Karpas-422 (cell line): ENCODE data around the gene MGST3. TPM values are rescaled to one million over a fixed set of nuclear protein-coding genes. Genes with fewer than 3 reads are reported as not detected.

Experiments
- DNase-seq: peaks from one replicate; pipeline ENCODE4 v3.0.0-alpha.2; 2015
- H2AFZ ChIP-seq: fragments of 200-600 bp; sonication (generic); 2 replicates; pipeline ENCODE4 v1.6.1; 2014; ENCODE audit warnings: antibody characterized with exemption, low read length, mixed read lengths
- H3K27ac ChIP-seq: fragments of 200-600 bp; sonication (generic); 2 replicates; pipeline ENCODE4 v1.5.1; 2014; ENCODE audit warnings: mild to moderate bottlenecking, low read length, moderate library complexity
- H3K27me3 ChIP-seq: fragments of 200-600 bp; sonication (generic); 2 replicates; pipeline ENCODE4 v1.6.1; 2014; ENCODE audit warnings: low read length, mixed read lengths
- H3K36me3 ChIP-seq: fragments of 200-600 bp; sonication (generic); 2 replicates; pipeline ENCODE4 v1.6.1; 2014; ENCODE audit warnings: low read length, mixed read lengths; ENCODE audit not compliant: insufficient read depth
- H3K4me1 ChIP-seq: fragments of 200-600 bp; sonication (generic); 2 replicates; pipeline ENCODE4 v1.6.1; 2014; ENCODE audit warnings: mild to moderate bottlenecking, low read length, mixed read lengths
- H3K4me2 ChIP-seq: fragments of 200-600 bp; sonication (generic); 2 replicates; pipeline ENCODE4 v1.6.1; 2014; ENCODE audit warnings: low read length, low read depth, mild to moderate bottlenecking; ENCODE audit not compliant: poor library complexity, severe bottlenecking
- H3K4me3 ChIP-seq: fragments of 200-600 bp; sonication (generic); 2 replicates; pipeline ENCODE4 v1.5.1; 2014; ENCODE audit warnings: mild to moderate bottlenecking, antibody characterized with exemption, low read length, mixed read lengths
- H3K79me2 ChIP-seq: fragments of 200-600 bp; sonication (generic); 2 replicates; pipeline ENCODE4 v1.6.1; 2014; ENCODE audit warnings: mild to moderate bottlenecking, low read length, mixed read lengths
- H3K9ac ChIP-seq: fragments of 200-600 bp; sonication (generic); 2 replicates; pipeline ENCODE4 v1.6.0; 2014; ENCODE audit warnings: low read length
- H3K9me2 ChIP-seq: fragments of 200-600 bp; sonication (generic), shearing (Covaris generic); replicated peaks from 2 replicates; pipeline ENCODE4 v1.6.0; 2014; ENCODE audit warnings: mild to moderate bottlenecking, low read length, moderate library complexity; ENCODE audit not compliant: insufficient read depth
- H3K9me3 ChIP-seq: fragments of 300-700, 200-600 bp; sonication (generic); 2 replicates; pipeline ENCODE4 v1.6.1; 2014; ENCODE audit warnings: low read length, mixed read lengths
- H4K20me1 ChIP-seq: fragments of 200-600 bp; sonication (generic); 2 replicates; pipeline ENCODE4 v1.6.1; 2014; ENCODE audit warnings: mild to moderate bottlenecking, antibody characterized with exemption, low read length, low read depth; ENCODE audit not compliant: insufficient read depth
- total RNA-seq: library from RNA; depleted of rRNA; stranded (reverse); fragments of >200 nt; shearing (Covaris generic); gene quantifications from 2 replicates; pipeline ENCODE4 v1.2.3, GENCODE V29; 2014; ENCODE audit warnings: low replicate concordance

The MGST3 gene
- total RNA-seq, 1 experiment from 2014 or later: 40.7 TPM

DNA sequence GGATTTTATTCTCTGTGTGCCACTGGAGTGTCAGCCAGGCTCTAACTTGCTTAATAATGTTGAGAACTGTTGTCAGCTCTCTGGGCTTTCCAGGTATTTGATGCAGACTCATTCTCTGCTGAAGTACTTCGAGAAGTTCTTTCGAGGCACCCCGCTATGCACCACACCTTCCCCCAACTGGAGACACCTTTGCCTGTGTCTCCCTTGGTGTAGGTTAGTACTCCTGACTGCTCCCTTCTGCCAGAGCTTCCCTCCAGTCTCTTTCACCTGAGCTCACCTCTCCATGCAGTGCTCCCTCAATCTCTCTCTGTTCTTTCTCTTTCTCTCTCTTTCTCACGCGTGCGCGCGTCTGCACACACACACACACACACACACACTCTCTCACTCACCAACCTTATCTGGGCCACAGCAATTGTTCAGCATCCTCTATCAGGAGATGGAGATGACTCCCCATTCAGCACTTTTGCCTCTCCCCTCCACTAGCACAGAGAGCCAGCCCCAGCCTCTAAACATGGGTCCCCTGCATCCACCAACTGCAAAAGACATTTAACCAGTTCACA lies 14.0 kb upstream of the MGST3 start:
- H3K27me3 ChIP-seq: no peaks in the 10 kb centered on the region
- no peak overlapping the region for H2AFZ ChIP-seq
- no peaks in the 10 kb centered on the region for H4K20me1 ChIP-seq
- H3K27ac ChIP-seq: no peak overlapping the region
- H3K4me2 ChIP-seq: no peak overlapping the region
- no peaks in the 10 kb centered on the region for H3K79me2 ChIP-seq
- H3K36me3 ChIP-seq: no peaks in the 10 kb centered on the region
- DNase-seq: no peak
- no peak overlapping the region for H3K4me3 ChIP-seq
- no peaks in the 10 kb centered on the region for H3K9me2 ChIP-seq
- H3K9me3 ChIP-seq: no peaks in the 10 kb centered on the region; the same call in 1 of the 2 replicates
- H3K9ac ChIP-seq: no peak overlapping the region
- H3K4me1 ChIP-seq: no peaks in the 10 kb centered on the region

DNA sequence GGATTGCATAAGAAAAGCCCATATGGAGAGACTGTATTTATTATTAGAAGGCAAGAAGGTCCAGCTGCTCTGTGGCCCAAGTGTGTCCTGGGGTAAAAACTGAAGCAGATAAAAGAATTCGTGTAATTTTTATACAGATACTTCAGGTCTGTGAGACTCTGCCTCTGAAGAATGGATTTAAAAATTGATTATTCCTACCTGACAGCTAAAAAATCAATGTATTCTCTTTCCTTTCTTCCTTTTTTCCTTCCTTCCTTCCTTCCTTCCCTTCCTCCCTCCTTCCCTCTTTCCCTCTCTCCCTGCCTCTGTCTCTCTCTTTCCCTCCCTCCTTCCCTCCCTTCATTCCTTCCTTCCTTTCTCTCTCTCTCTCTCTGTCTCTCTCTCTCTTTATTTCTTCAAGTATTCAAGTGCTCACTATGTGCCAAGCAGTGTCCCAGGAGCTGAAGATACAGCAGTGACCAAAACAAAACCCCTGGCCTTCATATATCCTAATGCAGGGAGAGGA lies 11.3 kb upstream of the MGST3 start:
- DNase-seq: no peak
- Histone ChIP-seq H3K9ac (no peak overlapping the region), H2AFZ (no peak overlapping the region), H3K9me3 (no peaks in the 10 kb centered on the region), H3K4me2 (no peak overlapping the region), H4K20me1 (no peaks in the 10 kb centered on the region), H3K9me2 (no peaks in the 10 kb centered on the region), H3K27ac (no peak overlapping the region), H3K36me3 (no peaks in the 10 kb centered on the region), H3K4me3 (no peak overlapping the region), H3K27me3 (no peaks in the 10 kb centered on the region), H3K79me2 (no peaks in the 10 kb centered on the region), H3K4me1 (no peaks in the 10 kb centered on the region)

DNA sequence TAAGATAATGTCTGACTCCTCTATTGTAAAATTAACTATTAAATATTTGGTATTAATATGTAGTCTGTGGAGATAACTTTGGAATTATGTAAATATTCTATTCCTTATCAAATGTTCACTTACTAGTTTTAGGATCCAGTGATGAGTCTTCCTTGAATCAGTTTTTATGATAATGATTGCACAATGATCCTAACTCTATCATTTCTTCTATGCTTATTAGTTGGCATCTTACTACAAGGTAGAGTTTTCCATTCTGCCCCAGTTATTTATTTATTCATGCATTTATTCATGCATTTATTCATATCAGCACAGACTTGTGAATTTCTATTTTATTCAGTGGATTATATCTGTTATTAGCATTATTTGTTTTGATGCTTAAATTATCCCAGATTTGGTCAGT lies 7.4 kb upstream of the MGST3 start:
- Histone ChIP-seq H4K20me1 (no peaks in the 10 kb centered on the region), H3K9me2 (no peaks in the 10 kb centered on the region), H3K4me1 (no peaks in the 10 kb centered on the region), H3K9me3 (no peaks in the 10 kb centered on the region), H3K36me3 (no peaks in the 10 kb centered on the region), H3K27me3 (no peaks in the 10 kb centered on the region), H3K9ac (no peak overlapping the region), H3K4me2 (no peak overlapping the region), H3K4me3 (no peak overlapping the region), H3K27ac (no peak overlapping the region), H3K79me2 (no peaks in the 10 kb centered on the region), H2AFZ (no peak overlapping the region)
- no peak for DNase-seq

DNA sequence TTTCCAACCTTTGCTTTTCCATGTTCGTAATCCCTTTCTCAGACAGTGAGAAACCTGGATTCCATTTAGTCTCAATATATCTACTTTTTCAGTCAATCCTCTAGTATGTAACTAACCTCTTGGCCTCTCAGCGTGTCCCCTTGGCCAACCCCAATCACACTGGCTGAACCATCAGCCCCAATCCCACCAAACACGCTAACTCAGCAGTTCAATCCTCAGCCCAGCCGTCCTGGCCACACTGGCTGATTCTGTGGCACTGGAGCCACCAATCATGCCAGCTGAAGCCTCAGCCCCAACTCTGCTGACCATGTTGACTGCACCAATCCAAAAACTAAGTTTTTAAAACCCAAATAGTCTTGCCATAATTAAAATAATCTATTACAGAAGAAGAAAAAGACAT lies 6.6 kb upstream of the MGST3 start:
- H3K79me2 ChIP-seq: no peaks in the 10 kb centered on the region
- no peak overlapping the region for H3K9ac ChIP-seq
- no peak overlapping the region for H3K4me3 ChIP-seq
- H3K27me3 ChIP-seq: no peaks in the 10 kb centered on the region
- no peak overlapping the region for H2AFZ ChIP-seq
- no peaks in the 10 kb centered on the region for H3K36me3 ChIP-seq
- no peaks in the 10 kb centered on the region for H3K9me3 ChIP-seq
- no peak for DNase-seq
- no peaks in the 10 kb centered on the region for H4K20me1 ChIP-seq
- H3K4me1 ChIP-seq: no peaks in the 10 kb centered on the region
- H3K27ac ChIP-seq: no peak overlapping the region
- H3K4me2 ChIP-seq: no peak overlapping the region
- no peaks in the 10 kb centered on the region for H3K9me2 ChIP-seq

DNA sequence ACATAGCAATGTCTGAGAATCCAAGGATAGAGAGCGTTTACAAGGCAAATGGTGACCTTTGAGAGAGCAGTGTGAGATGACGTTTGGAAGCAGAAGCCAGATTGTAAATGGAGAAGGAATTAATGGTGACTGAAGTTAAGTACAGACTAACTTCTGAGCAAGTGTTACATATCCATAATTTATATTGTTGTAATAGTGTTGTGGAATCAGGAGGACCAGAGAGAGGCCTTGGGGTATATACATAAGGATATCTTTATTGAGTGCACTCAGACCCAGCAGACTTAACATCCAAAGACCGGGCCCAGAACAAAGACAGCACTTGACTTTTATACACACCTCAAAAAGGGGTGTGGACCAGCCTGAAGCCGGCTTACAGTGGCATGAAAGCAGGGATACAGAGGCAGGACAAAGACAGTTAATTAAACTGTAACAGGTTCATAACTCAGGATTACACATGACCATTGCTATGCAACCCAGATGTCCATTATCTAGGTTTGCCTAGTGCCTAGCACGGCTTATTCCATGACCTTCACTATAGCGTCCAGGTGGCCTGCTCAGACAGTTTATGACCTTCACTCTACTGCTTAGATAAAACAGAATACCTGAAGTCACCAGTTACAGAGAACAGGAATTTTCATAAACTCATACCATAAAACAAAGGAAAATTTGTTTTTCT lies 2.7 kb upstream of the MGST3 start:
- H3K27me3 ChIP-seq: no peaks in the 10 kb centered on the region
- H3K79me2 ChIP-seq: no peaks in the 10 kb centered on the region
- no peak overlapping the region for H3K4me3 ChIP-seq
- H3K9ac ChIP-seq: no peak overlapping the region
- no peaks in the 10 kb centered on the region for H3K9me2 ChIP-seq
- H3K4me1 ChIP-seq: peaks cover 21% of the 10 kb centered on the region
- no peaks in the 10 kb centered on the region for H3K36me3 ChIP-seq
- H4K20me1 ChIP-seq: no peaks in the 10 kb centered on the region
- no peak overlapping the region for H3K4me2 ChIP-seq
- H2AFZ ChIP-seq: no peak overlapping the region
- no peaks in the 10 kb centered on the region for H3K9me3 ChIP-seq
- H3K27ac ChIP-seq: no peak overlapping the region
- DNase-seq: no peak

DNA sequence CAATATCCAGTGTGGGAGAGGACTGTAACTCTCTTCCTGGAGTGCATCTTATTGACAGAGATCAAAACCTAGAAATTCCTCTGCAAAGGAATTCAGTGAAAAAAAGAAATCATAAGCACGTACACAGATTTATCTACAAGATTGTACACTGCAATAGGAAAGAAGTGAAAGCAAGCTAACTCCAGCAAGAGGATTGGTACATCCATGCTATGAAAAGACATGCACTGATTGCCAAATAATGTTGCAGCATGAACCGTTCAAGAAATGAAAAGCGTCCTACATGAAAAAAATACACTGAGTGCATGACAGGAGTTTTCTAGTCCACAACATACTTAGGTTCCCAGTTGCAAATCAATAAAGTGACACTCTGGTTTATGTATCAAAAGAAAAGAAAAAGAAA lies 1.9 kb upstream of the MGST3 start:
- Histone ChIP-seq H3K27ac (no peak overlapping the region), H3K36me3 (no peaks in the 10 kb centered on the region), H3K27me3 (no peaks in the 10 kb centered on the region), H3K9ac (no peak overlapping the region), H3K4me2 (no peak overlapping the region), H4K20me1 (no peaks in the 10 kb centered on the region), H3K79me2 (no peaks in the 10 kb centered on the region), H3K4me3 (no peak overlapping the region), H3K9me2 (no peaks in the 10 kb centered on the region), H3K4me1 (peaks cover 21% of the 10 kb centered on the region), H3K9me3 (no peaks in the 10 kb centered on the region), H2AFZ (no peak overlapping the region)
- no peak for DNase-seq

DNA sequence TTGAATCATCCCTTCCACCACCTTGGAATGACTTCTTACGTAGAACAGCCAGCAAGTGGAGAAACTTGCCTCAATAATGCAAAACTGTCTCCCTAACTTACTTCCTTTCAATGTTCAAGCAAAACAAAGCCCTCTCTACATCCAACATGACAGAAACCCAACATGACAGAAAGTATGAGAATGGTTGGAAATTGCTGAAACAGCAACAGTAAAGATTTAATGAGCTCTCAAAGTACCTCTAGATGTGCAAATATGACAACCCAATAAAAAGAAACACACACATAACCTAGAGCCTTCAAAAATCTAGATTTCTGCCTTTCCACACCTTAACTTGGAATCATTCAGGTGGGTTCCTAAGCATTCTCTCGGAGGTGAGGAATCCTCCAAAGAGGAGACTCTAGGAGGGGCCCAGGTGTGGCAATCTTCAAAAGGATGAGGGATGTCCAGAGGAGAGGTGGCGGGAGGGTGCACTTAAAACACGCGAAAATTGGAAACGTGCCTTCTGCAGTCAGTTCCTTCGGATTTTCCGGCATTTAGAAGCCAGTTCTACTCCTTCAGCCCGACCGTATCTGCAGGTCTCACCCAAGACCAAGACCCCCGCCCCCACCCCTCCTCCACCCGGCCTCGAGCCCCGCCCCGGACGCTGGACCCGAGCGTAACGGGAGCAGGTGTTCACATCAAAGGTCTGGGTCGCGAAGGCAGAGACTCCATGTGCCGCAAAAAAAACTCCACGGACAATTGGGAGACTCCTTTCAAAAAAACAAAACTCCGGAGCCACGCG lies 996 bp upstream of the MGST3 start:
- peak overlapping the region; percentile 97 for H3K4me2 ChIP-seq
- H3K9ac ChIP-seq: peak overlapping the region; percentile 72
- peak overlapping the region; percentile 91 for H2AFZ ChIP-seq
- no peak for DNase-seq
- H3K27ac ChIP-seq: peak overlapping the region; percentile 71; the same call in 1 of the 2 replicates
- H3K9me3 ChIP-seq: no peaks in the 10 kb centered on the region
- H4K20me1 ChIP-seq: no peaks in the 10 kb centered on the region
- H3K36me3 ChIP-seq: no peaks in the 10 kb centered on the region
- H3K9me2 ChIP-seq: no peaks in the 10 kb centered on the region
- H3K4me3 ChIP-seq: peak overlapping the region; percentile 78
- no peaks in the 10 kb centered on the region for H3K79me2 ChIP-seq
- H3K27me3 ChIP-seq: no peaks in the 10 kb centered on the region
- peaks cover 24% of the 10 kb centered on the region for H3K4me1 ChIP-seq
